DMS114 treated with DMSO at 0.1 percent for 48 hours (cell line): ENCODE measurements around the gene DYNC1LI1.

Experiments used
- DNase-seq: peaks from one replicate; lab custom pipeline; 2025; ENCODE audit not compliant: unreplicated experiment; lab: John Stamatoyannopoulos, UW

Gene DYNC1LI1

GRCh38 chr3:32493437-32494414, 76.9 kb downstream of the DYNC1LI1 start:
- no peak for DNase-seq

GRCh38 chr3:32492684-32493436, 77.8 kb downstream of the DYNC1LI1 start:
- DNase-seq, result no peak

GRCh38 chr3:32488474-32489008, 82.1 kb downstream of the DYNC1LI1 start:
- DNase-seq, result no peak

- DNase-seq, result no peak
Observed at GRCh38 chr3:32487781-32488473, 82.7 kb downstream of the DYNC1LI1 start.

DNA sequence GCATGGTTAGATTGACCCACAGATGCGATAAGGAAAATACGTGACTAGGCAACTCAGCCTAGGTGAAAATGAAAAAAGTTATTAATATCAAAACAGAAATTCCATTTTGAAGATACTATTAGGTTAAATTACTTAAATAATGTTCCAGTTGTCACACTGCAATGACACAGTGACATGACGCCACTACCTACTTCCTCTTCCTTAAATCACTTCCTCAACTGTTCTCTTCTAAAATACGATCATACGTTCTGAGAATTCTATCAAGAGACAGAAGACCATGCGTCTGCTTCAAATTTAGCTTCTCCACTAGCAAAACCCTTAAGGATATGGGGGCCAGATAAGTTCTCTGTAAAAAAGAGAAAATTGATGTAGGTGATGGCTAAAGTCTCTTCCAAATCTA, 86.2 kb downstream of the DYNC1LI1 start:
- DNase-seq, result no peak

- DNase-seq, result no peak
Observed at GRCh38 chr3:32483772-32484171, 86.9 kb downstream of the DYNC1LI1 start.

DNA sequence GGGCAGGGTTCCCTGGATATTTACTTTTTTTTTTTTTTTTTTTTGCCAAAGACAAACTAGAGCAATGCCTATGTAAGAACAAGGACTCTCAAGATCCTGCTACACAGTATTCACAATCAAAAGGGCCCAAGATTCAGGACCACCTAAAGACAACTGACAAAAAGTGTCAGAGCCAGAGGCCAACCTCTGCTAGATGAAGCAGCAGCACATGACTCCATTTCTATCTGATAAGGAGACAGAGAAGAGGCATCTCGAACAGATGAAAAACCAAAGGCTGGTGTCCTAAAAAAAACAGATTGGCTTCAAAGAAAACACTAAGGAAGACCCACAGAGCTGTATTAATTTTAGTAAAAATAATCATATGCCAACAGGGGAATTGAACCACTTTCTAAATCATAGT, 88.0 kb downstream of the DYNC1LI1 start:
- DNase-seq, result no peak

DNA sequence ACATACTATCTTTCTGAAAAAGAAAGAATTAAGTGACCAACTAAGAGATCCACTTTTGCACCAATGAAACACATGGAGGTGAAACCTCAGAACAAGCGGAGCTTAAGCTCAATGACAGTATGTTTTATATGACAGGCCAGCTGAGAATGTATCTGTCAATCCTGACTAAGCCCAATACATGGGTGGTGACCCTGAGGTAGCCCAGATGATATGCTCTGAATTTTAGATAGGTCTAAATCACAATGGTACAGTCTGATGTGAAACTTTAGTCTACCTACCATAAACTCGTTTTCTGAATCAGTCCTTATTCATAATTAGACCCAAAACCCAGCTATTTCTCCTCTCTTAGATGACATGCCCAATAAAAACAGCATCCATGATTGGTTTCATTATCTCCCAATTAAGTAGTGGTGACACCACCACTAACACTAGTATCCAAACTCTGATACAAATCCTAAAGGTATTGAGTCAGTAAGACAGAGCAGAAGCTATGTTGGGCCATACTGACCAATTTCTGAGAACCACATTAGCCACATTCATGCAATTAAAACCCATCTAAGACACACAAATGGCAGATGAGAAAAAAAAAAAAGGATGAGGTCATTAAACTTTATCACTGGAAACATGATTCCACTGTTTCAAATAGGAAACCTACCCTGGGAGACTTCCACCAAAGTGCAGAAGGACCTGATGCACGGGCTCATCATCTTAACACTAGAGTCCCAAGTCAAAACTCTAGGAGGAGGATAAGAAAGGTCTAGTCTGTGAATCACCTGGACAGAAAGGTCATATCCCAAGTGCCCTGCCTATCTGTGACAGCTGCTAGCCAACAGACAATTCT, 88.6 kb downstream of the DYNC1LI1 start:
- no peak for DNase-seq

DNA sequence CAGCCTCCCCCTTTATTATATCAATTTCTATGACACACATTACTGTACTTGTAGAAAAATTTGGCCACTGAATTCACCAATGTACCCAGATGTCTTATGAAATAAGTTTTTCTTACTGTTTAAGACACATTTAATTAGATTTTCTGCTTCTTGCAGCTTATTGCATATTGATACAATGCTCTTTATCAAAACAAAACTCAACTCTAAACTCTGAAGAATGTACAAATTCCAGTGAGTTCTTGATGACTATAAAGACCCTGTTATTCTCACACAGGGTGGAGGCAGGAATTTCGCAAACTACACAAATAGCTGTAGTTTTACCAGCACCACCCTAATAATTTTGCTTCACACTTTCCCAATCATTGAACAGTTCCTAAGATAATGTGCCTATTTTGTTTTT, 90.1 kb downstream of the DYNC1LI1 start:
- DNase-seq, result no peak
